ENCODE results near the gene TRIP13.

TRIP13 gene

DNA sequence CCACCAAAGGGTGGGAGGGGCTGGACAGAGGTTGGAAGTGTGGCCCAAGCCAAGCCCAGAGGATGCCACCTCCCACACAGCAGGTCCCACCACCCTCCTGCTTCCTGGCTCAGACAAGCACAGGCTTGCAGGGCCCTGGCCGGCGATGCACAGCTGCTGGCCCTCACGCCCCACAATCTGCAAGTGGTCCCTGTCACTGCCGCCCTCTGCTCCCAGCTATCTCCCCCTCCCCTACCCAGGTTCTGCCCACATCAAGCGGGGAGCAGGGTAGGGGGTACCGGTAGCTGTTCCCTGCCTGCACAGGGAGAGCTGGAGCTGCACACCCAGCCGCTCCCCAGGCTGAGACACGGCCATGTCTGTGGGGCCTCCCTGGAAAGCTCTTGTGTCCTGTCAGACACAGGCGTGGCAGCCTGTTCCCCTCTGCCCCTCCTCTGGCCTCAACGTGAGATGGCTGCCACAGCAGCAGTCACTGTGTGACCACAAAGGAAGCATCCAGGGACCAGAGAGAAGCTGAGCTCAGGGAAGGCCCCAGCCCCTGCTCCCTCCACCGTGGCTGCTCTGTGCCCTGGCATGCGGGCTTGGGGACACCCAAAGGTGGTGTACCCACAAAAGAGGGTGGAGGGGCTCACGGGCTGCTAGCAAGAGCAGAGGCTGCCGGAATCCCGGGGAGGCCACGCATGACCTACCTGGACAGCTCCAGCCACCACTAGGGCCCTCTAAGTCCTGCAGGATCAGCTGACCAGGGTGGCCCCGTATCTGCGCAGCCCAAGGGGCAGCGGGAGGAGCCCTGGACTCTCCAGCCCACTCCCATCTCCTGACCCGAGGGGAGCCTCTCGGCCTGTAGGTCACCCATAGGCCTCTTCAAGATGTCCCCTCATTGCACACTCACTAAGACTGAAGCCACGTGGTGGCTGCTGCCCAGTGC, 31.0 kb upstream of the TRIP13 start:
- TF ChIP-seq ZC3H10 (CRISPR knock-in tag; IDR thresholded peaks at IDR 0.05), result no peak
- no peak for TF ChIP-seq RARB (CRISPR knock-in tag; IDR thresholded peaks at IDR 0.05)
- no peak for TF ChIP-seq BACH2 (CRISPR knock-in tag; IDR thresholded peaks at IDR 0.05; ENCODE audit: borderline replicate concordance)
- no peak for TF ChIP-seq ISL1 (CRISPR knock-in tag; IDR thresholded peaks at IDR 0.05)
- TF ChIP-seq, protein P1, sequence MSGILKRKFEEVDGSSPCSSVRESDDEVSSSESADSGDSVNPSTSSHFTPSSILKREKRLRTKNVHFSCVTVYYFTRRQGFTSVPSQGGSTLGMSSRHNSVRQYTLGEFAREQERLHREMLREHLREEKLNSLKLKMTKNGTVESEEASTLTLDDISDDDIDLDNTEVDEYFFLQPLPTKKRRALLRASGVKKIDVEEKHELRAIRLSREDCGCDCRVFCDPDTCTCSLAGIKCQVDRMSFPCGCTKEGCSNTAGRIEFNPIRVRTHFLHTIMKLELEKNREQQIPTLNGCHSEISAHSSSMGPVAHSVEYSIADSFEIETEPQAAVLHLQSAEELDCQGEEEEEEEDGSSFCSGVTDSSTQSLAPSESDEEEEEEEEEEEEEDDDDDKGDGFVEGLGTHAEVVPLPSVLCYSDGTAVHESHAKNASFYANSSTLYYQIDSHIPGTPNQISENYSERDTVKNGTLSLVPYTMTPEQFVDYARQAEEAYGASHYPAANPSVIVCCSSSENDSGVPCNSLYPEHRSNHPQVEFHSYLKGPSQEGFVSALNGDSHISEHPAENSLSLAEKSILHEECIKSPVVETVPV (CRISPR knock-in tag; IDR thresholded peaks at IDR 0.05), result no peak
- no peak for TF ChIP-seq ZNF565 (CRISPR knock-in tag; conservative IDR thresholded peaks at IDR 0.05; ENCODE audit: low read depth)
- no peak for TF ChIP-seq TOX (CRISPR knock-in tag; IDR thresholded peaks at IDR 0.05; ENCODE audit: borderline replicate concordance)
- no peak for TF ChIP-seq ZNF8 (CRISPR knock-in tag; IDR thresholded peaks at IDR 0.05)
- no peak for TF ChIP-seq ZFP30 (CRISPR knock-in tag; IDR thresholded peaks at IDR 0.05)
- TF ChIP-seq, protein P2, sequence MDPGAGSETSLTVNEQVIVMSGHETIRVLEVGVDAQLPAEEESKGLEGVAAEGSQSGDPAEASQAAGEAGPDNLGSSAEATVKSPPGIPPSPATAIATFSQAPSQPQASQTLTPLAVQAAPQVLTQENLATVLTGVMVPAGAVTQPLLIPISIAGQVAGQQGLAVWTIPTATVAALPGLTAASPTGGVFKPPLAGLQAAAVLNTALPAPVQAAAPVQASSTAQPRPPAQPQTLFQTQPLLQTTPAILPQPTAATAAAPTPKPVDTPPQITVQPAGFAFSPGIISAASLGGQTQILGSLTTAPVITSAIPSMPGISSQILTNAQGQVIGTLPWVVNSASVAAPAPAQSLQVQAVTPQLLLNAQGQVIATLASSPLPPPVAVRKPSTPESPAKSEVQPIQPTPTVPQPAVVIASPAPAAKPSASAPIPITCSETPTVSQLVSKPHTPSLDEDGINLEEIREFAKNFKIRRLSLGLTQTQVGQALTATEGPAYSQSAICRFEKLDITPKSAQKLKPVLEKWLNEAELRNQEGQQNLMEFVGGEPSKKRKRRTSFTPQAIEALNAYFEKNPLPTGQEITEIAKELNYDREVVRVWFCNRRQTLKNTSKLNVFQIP (CRISPR knock-in tag; IDR thresholded peaks at IDR 0.05; ENCODE audit: borderline replicate concordance, low read depth), result no peak
- no peak for TF ChIP-seq PPARA (CRISPR knock-in tag; IDR thresholded peaks at IDR 0.05; ENCODE audit: borderline replicate concordance)
- no peak for TF ChIP-seq SNAI2 (CRISPR knock-in tag; IDR thresholded peaks at IDR 0.05)
- TF ChIP-seq OSR1 (CRISPR knock-in tag; IDR thresholded peaks at IDR 0.05), result no peak
- TF ChIP-seq, protein P3, sequence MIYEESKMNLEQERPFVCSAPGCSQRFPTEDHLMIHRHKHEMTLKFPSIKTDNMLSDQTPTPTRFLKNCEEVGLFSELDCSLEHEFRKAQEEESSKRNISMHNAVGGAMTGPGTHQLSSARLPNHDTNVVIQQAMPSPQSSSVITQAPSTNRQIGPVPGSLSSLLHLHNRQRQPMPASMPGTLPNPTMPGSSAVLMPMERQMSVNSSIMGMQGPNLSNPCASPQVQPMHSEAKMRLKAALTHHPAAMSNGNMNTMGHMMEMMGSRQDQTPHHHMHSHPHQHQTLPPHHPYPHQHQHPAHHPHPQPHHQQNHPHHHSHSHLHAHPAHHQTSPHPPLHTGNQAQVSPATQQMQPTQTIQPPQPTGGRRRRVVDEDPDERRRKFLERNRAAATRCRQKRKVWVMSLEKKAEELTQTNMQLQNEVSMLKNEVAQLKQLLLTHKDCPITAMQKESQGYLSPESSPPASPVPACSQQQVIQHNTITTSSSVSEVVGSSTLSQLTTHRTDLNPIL (CRISPR knock-in tag; IDR thresholded peaks at IDR 0.05; ENCODE audit: low read depth), result no peak
- TF ChIP-seq, protein P4, sequence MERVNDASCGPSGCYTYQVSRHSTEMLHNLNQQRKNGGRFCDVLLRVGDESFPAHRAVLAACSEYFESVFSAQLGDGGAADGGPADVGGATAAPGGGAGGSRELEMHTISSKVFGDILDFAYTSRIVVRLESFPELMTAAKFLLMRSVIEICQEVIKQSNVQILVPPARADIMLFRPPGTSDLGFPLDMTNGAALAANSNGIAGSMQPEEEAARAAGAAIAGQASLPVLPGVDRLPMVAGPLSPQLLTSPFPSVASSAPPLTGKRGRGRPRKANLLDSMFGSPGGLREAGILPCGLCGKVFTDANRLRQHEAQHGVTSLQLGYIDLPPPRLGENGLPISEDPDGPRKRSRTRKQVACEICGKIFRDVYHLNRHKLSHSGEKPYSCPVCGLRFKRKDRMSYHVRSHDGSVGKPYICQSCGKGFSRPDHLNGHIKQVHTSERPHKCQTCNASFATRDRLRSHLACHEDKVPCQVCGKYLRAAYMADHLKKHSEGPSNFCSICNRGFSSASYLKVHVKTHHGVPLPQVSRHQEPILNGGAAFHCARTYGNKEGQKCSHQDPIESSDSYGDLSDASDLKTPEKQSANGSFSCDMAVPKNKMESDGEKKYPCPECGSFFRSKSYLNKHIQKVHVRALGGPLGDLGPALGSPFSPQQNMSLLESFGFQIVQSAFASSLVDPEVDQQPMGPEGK (CRISPR knock-in tag; IDR thresholded peaks at IDR 0.05; ENCODE audit: borderline replicate concordance), result no peak
- ATAC-seq, result peak; percentile 9

DNA sequence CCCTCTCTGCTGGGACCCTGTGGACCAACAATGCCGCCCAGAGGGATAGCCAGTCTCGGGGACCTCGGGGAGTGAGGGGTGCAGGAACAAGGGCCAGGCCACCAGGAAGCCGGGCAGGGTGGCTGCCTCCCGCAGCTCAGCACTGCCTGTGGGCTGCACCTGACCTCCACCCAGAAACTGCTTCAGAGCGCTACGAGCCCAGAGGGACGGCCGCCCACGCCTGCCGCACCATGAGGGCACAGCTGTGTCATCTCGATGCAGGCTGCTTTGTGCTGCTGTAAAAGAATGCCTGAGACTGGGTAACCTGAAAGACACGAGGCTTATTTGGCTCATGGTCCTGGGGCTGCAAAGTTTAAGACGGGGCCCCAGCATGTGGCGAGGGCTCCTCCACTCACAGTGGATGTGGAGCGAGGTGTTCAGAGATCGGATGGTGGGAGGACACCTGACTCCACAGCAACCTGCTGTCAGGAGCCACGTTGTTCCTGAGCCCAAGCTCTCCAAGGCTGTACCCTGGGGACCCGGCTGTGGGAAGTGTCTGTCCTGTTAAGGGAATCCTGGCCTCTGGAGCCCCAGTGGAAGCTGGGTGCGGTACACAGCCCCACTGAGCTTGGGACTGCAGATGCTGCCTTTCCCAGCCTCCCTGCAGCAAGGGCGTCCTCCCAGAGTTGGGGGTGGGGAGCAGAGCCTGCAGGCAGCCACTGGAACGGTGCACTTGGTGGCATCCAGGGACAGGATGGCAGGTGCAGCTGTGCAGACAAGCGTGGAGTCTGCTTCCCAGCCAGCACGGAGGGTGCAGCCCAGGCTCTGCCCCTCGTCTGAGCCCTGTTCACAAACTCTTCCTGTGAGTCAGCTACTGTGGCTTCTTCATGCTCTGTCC, 30.1 kb upstream of the TRIP13 start:
- ATAC-seq, result no peak; the same call in 2 of the 3 replicates
- TF ChIP-seq, protein P3 (CRISPR knock-in tag; IDR thresholded peaks at IDR 0.05; ENCODE audit: low read depth), result no peak
- TF ChIP-seq, protein P5, sequence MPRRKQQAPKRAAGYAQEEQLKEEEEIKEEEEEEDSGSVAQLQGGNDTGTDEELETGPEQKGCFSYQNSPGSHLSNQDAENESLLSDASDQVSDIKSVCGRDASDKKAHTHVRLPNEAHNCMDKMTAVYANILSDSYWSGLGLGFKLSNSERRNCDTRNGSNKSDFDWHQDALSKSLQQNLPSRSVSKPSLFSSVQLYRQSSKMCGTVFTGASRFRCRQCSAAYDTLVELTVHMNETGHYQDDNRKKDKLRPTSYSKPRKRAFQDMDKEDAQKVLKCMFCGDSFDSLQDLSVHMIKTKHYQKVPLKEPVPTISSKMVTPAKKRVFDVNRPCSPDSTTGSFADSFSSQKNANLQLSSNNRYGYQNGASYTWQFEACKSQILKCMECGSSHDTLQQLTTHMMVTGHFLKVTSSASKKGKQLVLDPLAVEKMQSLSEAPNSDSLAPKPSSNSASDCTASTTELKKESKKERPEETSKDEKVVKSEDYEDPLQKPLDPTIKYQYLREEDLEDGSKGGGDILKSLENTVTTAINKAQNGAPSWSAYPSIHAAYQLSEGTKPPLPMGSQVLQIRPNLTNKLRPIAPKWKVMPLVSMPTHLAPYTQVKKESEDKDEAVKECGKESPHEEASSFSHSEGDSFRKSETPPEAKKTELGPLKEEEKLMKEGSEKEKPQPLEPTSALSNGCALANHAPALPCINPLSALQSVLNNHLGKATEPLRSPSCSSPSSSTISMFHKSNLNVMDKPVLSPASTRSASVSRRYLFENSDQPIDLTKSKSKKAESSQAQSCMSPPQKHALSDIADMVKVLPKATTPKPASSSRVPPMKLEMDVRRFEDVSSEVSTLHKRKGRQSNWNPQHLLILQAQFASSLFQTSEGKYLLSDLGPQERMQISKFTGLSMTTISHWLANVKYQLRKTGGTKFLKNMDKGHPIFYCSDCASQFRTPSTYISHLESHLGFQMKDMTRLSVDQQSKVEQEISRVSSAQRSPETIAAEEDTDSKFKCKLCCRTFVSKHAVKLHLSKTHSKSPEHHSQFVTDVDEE (CRISPR knock-in tag; IDR thresholded peaks at IDR 0.05), result no peak
- TF ChIP-seq OSR1 (CRISPR knock-in tag; IDR thresholded peaks at IDR 0.05) (no peak), ZC3H10 (CRISPR knock-in tag; IDR thresholded peaks at IDR 0.05) (no peak), ZNF70 (CRISPR knock-in tag; IDR thresholded peaks at IDR 0.05) (no peak), ZNF565 (CRISPR knock-in tag; conservative IDR thresholded peaks at IDR 0.05; ENCODE audit: low read depth) (no peak)
- TF ChIP-seq, protein P2 (CRISPR knock-in tag; IDR thresholded peaks at IDR 0.05; ENCODE audit: borderline replicate concordance, low read depth), result no peak
